Measurements from ENCODE around the gene ZP4. TPM values are rescaled to one million over a fixed set of nuclear protein-coding genes. Genes with fewer than 3 reads are reported as not detected.

Gene ZP4
- polyA plus RNA-seq, 1 experiment, result not detected

DNA sequence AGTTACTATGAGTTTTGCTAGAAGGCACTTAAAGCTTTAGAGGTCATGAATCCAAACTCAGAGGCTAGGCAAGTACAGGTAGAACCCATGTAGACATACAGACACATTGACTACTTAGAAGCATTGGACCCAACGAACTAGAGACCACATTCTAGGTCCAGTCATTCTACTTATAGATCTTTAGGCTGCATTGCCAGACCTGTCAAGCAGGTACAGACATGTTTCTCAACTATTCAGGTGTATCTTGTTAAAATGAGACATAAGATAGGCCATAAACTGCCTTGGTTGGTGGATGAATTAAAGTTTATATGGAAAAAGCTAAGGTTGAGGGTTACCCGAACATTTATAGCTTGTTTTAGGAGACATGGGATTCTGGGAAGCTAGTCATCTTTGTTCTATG lies 6.5 kb downstream of the ZP4 start:
- POLR2A ChIA-PET, result no interaction called here
- DNase-seq (ENCODE audit: low read depth), result no peak
- H3K4me3 ChIP-seq (ENCODE audit: low read depth, low read length), result no peak overlapping the region
- TF ChIP-seq, protein P1, sequence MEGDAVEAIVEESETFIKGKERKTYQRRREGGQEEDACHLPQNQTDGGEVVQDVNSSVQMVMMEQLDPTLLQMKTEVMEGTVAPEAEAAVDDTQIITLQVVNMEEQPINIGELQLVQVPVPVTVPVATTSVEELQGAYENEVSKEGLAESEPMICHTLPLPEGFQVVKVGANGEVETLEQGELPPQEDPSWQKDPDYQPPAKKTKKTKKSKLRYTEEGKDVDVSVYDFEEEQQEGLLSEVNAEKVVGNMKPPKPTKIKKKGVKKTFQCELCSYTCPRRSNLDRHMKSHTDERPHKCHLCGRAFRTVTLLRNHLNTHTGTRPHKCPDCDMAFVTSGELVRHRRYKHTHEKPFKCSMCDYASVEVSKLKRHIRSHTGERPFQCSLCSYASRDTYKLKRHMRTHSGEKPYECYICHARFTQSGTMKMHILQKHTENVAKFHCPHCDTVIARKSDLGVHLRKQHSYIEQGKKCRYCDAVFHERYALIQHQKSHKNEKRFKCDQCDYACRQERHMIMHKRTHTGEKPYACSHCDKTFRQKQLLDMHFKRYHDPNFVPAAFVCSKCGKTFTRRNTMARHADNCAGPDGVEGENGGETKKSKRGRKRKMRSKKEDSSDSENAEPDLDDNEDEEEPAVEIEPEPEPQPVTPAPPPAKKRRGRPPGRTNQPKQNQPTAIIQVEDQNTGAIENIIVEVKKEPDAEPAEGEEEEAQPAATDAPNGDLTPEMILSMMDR (IDR thresholded peaks at IDR 0.05; ENCODE audit: insufficient read depth, low read depth, low read length), result no peak
- no peaks in the 10 kb centered on the region for H3K27me3 ChIP-seq (ENCODE audit: control insufficient read depth, insufficient read depth, low read length)
- CTCF ChIA-PET, result no interaction called here
- no peaks in the 10 kb centered on the region for H3K36me3 ChIP-seq (ENCODE audit: control insufficient read depth, insufficient read depth, low read length)

DNA sequence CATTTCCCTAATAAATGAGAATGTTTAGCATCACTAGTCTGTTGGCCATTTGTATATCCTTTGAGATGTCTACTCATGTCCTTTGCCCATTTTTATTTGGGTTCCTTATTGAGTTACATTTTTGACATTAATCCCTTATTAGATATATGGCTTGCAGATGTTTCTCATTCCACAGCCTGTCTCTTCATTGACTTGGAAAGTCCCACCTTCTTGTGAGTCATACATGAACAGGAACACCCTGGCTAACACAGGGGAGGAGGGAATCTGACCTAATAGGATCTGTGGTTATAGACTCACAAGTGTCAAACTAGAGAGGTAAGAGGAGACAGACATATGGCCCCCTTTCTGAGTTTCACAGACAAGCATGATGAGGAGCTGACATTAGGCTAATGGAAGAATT lies 11.5 kb downstream of the ZP4 start:
- Histone ChIP-seq H3K27me3 (ENCODE audit: control insufficient read depth, insufficient read depth, low read length) (no peaks in the 10 kb centered on the region), H3K4me3 (ENCODE audit: low read depth, low read length) (no peak overlapping the region), H3K36me3 (ENCODE audit: control insufficient read depth, insufficient read depth, low read length) (no peaks in the 10 kb centered on the region)
- ChIA-PET POLR2A (no interaction called here), CTCF (interaction anchor here (0.6 kb wide), 2 partner anchors 43 to 49 kb away, joined by 3 to 5 read pairs; no protein-coding TSS in a partner anchor)
- TF ChIP-seq, protein P1 (IDR thresholded peaks at IDR 0.05; ENCODE audit: insufficient read depth, low read depth, low read length), result no peak
- DNase-seq (ENCODE audit: low read depth), result no peak

DNA sequence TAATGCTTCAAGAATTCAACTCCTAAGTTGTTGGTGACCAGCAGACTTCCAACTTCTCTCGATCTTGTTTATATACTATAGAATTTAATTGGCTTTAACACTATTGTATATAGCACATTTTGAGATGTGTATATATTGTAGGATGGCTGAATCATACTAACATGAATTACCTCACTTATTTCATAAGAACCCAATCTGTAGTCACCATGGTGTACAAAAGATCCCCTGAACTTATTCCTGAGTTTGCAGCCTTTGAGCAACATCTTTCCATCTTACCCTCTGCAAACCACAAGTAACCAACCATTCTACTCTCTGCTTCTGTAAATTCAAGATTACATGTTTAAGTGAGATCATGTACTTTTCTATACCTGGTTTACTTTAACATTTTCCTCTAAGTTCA lies 12.3 kb downstream of the ZP4 start:
- H3K27me3 ChIP-seq (ENCODE audit: control insufficient read depth, insufficient read depth, low read length), result no peaks in the 10 kb centered on the region
- CTCF ChIA-PET, result interaction anchor here (0.6 kb wide), 1 partner anchor 42 kb away, joined by 5 read pairs; no protein-coding TSS in a partner anchor
- no peak for DNase-seq (ENCODE audit: low read depth)
- no peaks in the 10 kb centered on the region for H3K36me3 ChIP-seq (ENCODE audit: control insufficient read depth, insufficient read depth, low read length)
- TF ChIP-seq, protein P1 (IDR thresholded peaks at IDR 0.05; ENCODE audit: insufficient read depth, low read depth, low read length), result no peak
- H3K4me3 ChIP-seq (ENCODE audit: low read depth, low read length), result no peak overlapping the region
- POLR2A ChIA-PET, result no interaction called here

DNA sequence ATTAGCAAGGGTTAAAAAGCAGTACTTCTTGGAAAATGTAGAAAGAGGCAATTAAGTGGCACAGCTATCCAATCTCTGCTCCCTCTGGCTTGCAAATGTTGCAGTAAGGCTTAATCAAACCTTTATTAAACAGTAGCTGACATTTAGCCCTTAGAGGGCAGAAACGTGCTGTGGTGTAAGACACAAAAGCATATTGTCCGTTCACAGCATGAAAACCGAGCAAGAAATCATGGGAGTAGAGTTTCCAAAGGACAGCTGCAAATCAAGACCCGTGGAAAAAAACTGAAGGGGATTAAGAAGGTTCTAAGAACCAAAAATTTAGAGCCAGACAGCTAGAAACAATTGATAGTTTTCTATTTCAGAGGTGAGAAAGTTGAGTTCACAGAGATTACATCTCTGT lies 13.1 kb downstream of the ZP4 start:
- no peak overlapping the region for H3K4me3 ChIP-seq (ENCODE audit: low read depth, low read length)
- ChIA-PET CTCF (no interaction called here), POLR2A (no interaction called here)
- H3K36me3 ChIP-seq (ENCODE audit: control insufficient read depth, insufficient read depth, low read length), result no peaks in the 10 kb centered on the region
- TF ChIP-seq, protein P1 (IDR thresholded peaks at IDR 0.05; ENCODE audit: insufficient read depth, low read depth, low read length), result no peak
- no peak for DNase-seq (ENCODE audit: low read depth)
- no peaks in the 10 kb centered on the region for H3K27me3 ChIP-seq (ENCODE audit: control insufficient read depth, insufficient read depth, low read length)

DNA sequence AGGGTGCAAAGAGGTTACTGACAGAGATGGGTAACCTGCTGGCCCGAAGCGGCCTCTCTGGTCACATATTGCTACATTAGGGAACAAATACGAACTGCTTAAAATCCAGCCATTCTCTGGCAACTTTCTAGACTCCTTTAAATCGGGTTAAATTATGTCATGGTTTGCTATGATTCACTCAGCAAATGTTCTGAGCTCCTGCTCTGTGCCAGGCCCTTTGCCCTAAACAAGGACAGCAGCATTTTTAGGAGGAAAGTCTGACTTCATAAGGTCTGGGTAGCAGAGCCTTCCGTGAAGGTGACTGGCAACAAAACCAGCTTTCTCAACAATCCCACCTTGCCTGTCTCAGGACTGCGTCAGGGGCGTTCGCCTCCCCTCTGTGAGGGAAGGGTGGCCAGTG lies 15.4 kb downstream of the ZP4 start:
- ChIA-PET POLR2A (no interaction called here), CTCF (no interaction called here)
- Histone ChIP-seq H3K27me3 (ENCODE audit: control insufficient read depth, insufficient read depth, low read length) (no peaks in the 10 kb centered on the region), H3K4me3 (ENCODE audit: low read depth, low read length) (no peak overlapping the region), H3K36me3 (ENCODE audit: control insufficient read depth, insufficient read depth, low read length) (no peaks in the 10 kb centered on the region)
- TF ChIP-seq, protein P1 (IDR thresholded peaks at IDR 0.05; ENCODE audit: insufficient read depth, low read depth, low read length), result no peak
- no peak for DNase-seq (ENCODE audit: low read depth)
